ENCODE measurements around the gene MYO3B.

- no peak for TF ChIP-seq CTCF (IDR thresholded peaks at IDR 0.05)
- no peak for TF ChIP-seq CHD2 (IDR thresholded peaks at IDR 0.05; ENCODE audit: low read length, partially characterized antibody)
- no peak for TF ChIP-seq SIN3A (IDR thresholded peaks at IDR 0.05; ENCODE audit: borderline replicate concordance, low read depth, low read length)
- TF ChIP-seq TEAD4 (IDR thresholded peaks at IDR 0.05; ENCODE audit: borderline replicate concordance, insufficient read depth), result no peak
- no peak for TF ChIP-seq EP300 (IDR thresholded peaks at IDR 0.05; ENCODE audit: borderline replicate concordance in 1 of 2, low read depth in 1 of 2, low read length in 1 of 2)
- no peak for TF ChIP-seq NFIC (IDR thresholded peaks at IDR 0.05; ENCODE audit: borderline replicate concordance)
- no peak for TF ChIP-seq USF1 (IDR thresholded peaks at IDR 0.05; ENCODE audit: borderline replicate concordance, low read depth)
- TF ChIP-seq NRF1 (IDR thresholded peaks at IDR 0.05; ENCODE audit: low read depth, low read length), result no peak
- no peak for TF ChIP-seq RCOR1 (IDR thresholded peaks at IDR 0.05; ENCODE audit: low read length)
- TF ChIP-seq YY1 (IDR thresholded peaks at IDR 0.05; ENCODE audit: low read depth), result no peak
- no peak for TF ChIP-seq POLR2AphosphoS5 (IDR thresholded peaks at IDR 0.05; ENCODE audit: low read depth, low read length)
- no peak for TF ChIP-seq MXI1 (IDR thresholded peaks at IDR 0.05; ENCODE audit: low read depth, low read length)
- no peak for TF ChIP-seq ZBTB33 (IDR thresholded peaks at IDR 0.05; ENCODE audit: borderline replicate concordance, low read depth)
Measured at GRCh38 chr2:170341684-170342623, 164.0 kb downstream of the MYO3B start.

All from SK-N-SH (cell line).